HCT116 (cell line): ENCODE data around the gene MYO1E. TPM values are rescaled to one million over a fixed set of nuclear protein-coding genes. Genes with fewer than 3 reads are reported as not detected.
A peak's percentile ranks its signal among the peaks of the same experiment; 100 is the strongest.

Experiments
- CEBPB ChIP-seq: IDR thresholded peaks from 2 replicates; pipeline ENCODE4 v1.6.1; 2012; ENCODE audit warnings: low read depth
- CTCF ChIP-seq, 3 experiments: fragments of 200-600 bp in 1 of 3; sonication (generic) in 1 of 3; IDR thresholded peaks in 2 of 3; conservative IDR thresholded peaks in 1 of 3; 2 replicates each; pipeline ENCODE4 v1.5.1; 2012 to 2017; ENCODE audit warnings: low read depth in 2 of 3, low read length in 2 of 3, antibody characterized with exemption in 1 of 3, borderline replicate concordance in 1 of 3, control low read depth in 1 of 3, mild to moderate bottlenecking in 1 of 3, mixed read lengths in 1 of 3, mixed run types in 1 of 3, moderate library complexity in 1 of 3; ENCODE audit not compliant: insufficient read depth in 1 of 3
- EGR1 ChIP-seq: IDR thresholded peaks from 2 replicates; pipeline ENCODE4 v1.6.1; 2012; ENCODE audit warnings: low read depth
- RAD21 ChIP-seq: IDR thresholded peaks from 2 replicates; pipeline ENCODE4 v1.6.1; 2012; ENCODE audit warnings: low read depth, mild to moderate bottlenecking
- SIN3A ChIP-seq: IDR thresholded peaks from 2 replicates; pipeline ENCODE4 v1.6.1; 2012; ENCODE audit warnings: low read depth
- SRF ChIP-seq: IDR thresholded peaks from 2 replicates; pipeline ENCODE4 v1.6.1; 2012; ENCODE audit warnings: low read depth
- ZFX ChIP-seq: fragments of 450-650 bp; IDR thresholded peaks from 2 replicates; pipeline ENCODE4 v1.6.1; 2017
- total RNA-seq: library from RNA; stranded (reverse); gene quantifications from one replicate; pipeline ENCODE4 v1.2.1, GENCODE V29; 2021; ENCODE audit not compliant: unreplicated experiment
- TF ChIP-seq, protein P1 (sequence below): IDR thresholded peaks from 2 replicates; pipeline ENCODE4 v1.6.1; 2011; ENCODE audit warnings: mild to moderate bottlenecking, low read length, moderate library complexity; ENCODE audit not compliant: insufficient replicate concordance; ENCODE audit errors: extremely low read depth
- TF ChIP-seq, protein P2 (sequence below): IDR thresholded peaks from 2 replicates; pipeline ENCODE4 v1.6.1; 2012

MYO1E gene
- total RNA-seq, 1 experiment from 2014 or later: 182 TPM

GRCh38 chr15:59274126-59274970 lies 98.3 kb downstream of the MYO1E start (continued):
- TF ChIP-seq, protein P1, sequence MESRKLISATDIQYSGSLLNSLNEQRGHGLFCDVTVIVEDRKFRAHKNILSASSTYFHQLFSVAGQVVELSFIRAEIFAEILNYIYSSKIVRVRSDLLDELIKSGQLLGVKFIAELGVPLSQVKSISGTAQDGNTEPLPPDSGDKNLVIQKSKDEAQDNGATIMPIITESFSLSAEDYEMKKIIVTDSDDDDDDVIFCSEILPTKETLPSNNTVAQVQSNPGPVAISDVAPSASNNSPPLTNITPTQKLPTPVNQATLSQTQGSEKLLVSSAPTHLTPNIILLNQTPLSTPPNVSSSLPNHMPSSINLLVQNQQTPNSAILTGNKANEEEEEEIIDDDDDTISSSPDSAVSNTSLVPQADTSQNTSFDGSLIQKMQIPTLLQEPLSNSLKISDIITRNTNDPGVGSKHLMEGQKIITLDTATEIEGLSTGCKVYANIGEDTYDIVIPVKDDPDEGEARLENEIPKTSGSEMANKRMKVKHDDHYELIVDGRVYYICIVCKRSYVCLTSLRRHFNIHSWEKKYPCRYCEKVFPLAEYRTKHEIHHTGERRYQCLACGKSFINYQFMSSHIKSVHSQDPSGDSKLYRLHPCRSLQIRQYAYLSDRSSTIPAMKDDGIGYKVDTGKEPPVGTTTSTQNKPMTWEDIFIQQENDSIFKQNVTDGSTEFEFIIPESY: no peak
- TF ChIP-seq CTCF (IDR thresholded peaks at IDR 0.05 in 2 of 3, conservative IDR thresholded peaks at IDR 0.05 in 1 of 3; ENCODE audit: borderline replicate concordance in 1 of 3, insufficient read depth in 1 of 3, low read depth in 2 of 3, low read length in 2 of 3) (no peak), SRF (no peak; the same call in 1 of the 2 replicates), ZFX (no peak), EGR1 (no peak; the same call in 1 of the 2 replicates), RAD21 (no peak), CEBPB (0 out of 2 replicates have a peak, but pooled peaks have one; percentile 25), SIN3A (no peak; the same call in 1 of the 2 replicates)
- TF ChIP-seq, protein P2, sequence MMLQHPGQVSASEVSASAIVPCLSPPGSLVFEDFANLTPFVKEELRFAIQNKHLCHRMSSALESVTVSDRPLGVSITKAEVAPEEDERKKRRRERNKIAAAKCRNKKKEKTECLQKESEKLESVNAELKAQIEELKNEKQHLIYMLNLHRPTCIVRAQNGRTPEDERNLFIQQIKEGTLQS: no peak
